ENCODE data around the gene RPL13A. TPM values are rescaled to one million over a fixed set of nuclear protein-coding genes. Genes with fewer than 3 reads are reported as not detected.

Gene RPL13A
- total and polyA plus RNA-seq, 9 of the 15 experiments (the other 6 are each of a cell fraction or from before 2014, with no cell fraction given): 1,744 to 5,482 (median 2,949) TPM

DNA sequence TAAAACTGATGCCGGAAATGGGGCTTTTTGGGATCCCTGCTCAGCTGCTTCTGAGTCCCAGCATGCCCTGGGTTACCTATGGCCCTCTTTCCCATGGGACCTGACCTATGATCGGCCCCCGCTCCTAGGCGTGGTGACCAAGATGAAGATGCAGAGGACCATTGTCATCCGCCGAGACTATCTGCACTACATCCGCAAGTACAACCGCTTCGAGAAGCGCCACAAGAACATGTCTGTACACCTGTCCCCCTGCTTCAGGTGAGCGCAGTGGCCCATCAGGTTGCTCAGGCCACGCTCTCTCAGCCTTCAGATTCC lies 10.3 kb downstream of the RPL13A start (continued):
- TF ChIP-seq BCLAF1 (IDR thresholded peaks at IDR 0.05; ENCODE audit: borderline replicate concordance in 1 of 2, control insufficient read depth in 1 of 2, low read depth in 2 of 2, low read length in 1 of 2) (no peak), NR2C2 (CRISPR knock-in tag; IDR thresholded peaks at IDR 0.05) (no peak), NR2C2 (tag; IDR thresholded peaks at IDR 0.05) (no peak), FOXK2 (conservative IDR thresholded peaks at IDR 0.05 in 1 of 2, IDR thresholded peaks at IDR 0.05 in 1 of 2; ENCODE audit: low read depth in 2 of 2) (no peak), PCBP1 (IDR thresholded peaks at IDR 0.05; ENCODE audit: low read depth, low read length, poor library complexity, severe bottlenecking) (no peak), HDAC6 (IDR thresholded peaks at IDR 0.05; ENCODE audit: low read depth, low read length) (no peak), ZNF507 (tag; conservative IDR thresholded peaks at IDR 0.05) (no peak), ZNF778 (CRISPR knock-in tag; IDR thresholded peaks at IDR 0.05) (no peak), ZNF699 (CRISPR knock-in tag; IDR thresholded peaks at IDR 0.05; ENCODE audit: insufficient replicate concordance) (no peak), PHF8 (IDR thresholded peaks at IDR 0.05; ENCODE audit: borderline replicate concordance, low read length) (no peak), ZKSCAN1 (IDR thresholded peaks at IDR 0.05; ENCODE audit: low read depth, low read length) (no peak), TBL1XR1 (IDR thresholded peaks at IDR 0.05; ENCODE audit: low read length in 2 of 2) (no peak), BRF1 (IDR thresholded peaks at IDR 0.05; ENCODE audit: borderline replicate concordance, extremely low read depth, insufficient read length) (no peak), HNRNPH1 (optimal IDR thresholded peaks at IDR 0.05; ENCODE audit: low read depth, low read length) (no peak), SNRNP70 (optimal IDR thresholded peaks at IDR 0.05; ENCODE audit: low read depth, low read length) (peak; percentile 32), ZZZ3 (IDR thresholded peaks at IDR 0.05) (no peak), IRF2 (CRISPR knock-in tag; IDR thresholded peaks at IDR 0.05) (peak; percentile 60; the same call in 1 of the 2 replicates), ESRRB (CRISPR knock-in tag; IDR thresholded peaks at IDR 0.05; ENCODE audit: borderline replicate concordance) (no peak), TAF15 (IDR thresholded peaks at IDR 0.05; ENCODE audit: low read depth, low read length) (no peak), RAD51 (IDR thresholded peaks at IDR 0.05; ENCODE audit: borderline replicate concordance, low read depth) (no peak), FOXM1 (IDR thresholded peaks at IDR 0.05; ENCODE audit: low read depth) (no peak), FOXM1 (CRISPR knock-in tag; IDR thresholded peaks at IDR 0.05; ENCODE audit: low read depth) (no peak), ZNF311 (CRISPR knock-in tag; IDR thresholded peaks at IDR 0.05) (no peak), PRMT5 (CRISPR knock-in tag; IDR thresholded peaks at IDR 0.05) (no peak), GMEB1 (CRISPR knock-in tag; IDR thresholded peaks at IDR 0.05) (no peak), ZNF766 (CRISPR knock-in tag; conservative IDR thresholded peaks at IDR 0.05) (no peak)
